MM.1S (cell line): ENCODE data around the gene DNAJC15.

Source experiments
- DNase-seq: peaks from one replicate; pipeline ENCODE4 v3.0.0-alpha.2; 2015
- H2AFZ ChIP-seq: fragments of 300-600 bp; sonication (generic); 2 replicates; pipeline ENCODE4 v1.6.0; 2016; ENCODE audit warnings: antibody characterized with exemption, low read length
- H3F3A ChIP-seq: fragments of 300-600 bp; sonication (generic); 2 replicates; pipeline ENCODE4 v1.6.1; 2016; ENCODE audit warnings: mild to moderate bottlenecking, antibody characterized with exemption, low read length, moderate library complexity, mixed read lengths; ENCODE audit not compliant: insufficient read depth
- H3K27ac ChIP-seq: fragments of 300-600 bp; sonication (generic); 2 replicates; pipeline ENCODE4 v1.5.1; 2016; ENCODE audit warnings: mild to moderate bottlenecking, low read length
- H3K27me3 ChIP-seq: fragments of 300-600 bp; sonication (generic); replicated peaks from 2 replicates; pipeline ENCODE4 v1.6.0; 2016; ENCODE audit warnings: low read length; ENCODE audit not compliant: insufficient read depth
- H3K36me3 ChIP-seq: fragments of 300-600 bp; sonication (generic); replicated peaks from 2 replicates; pipeline ENCODE4 v1.6.1; 2016; ENCODE audit warnings: mild to moderate bottlenecking, low read length, mixed read lengths; ENCODE audit not compliant: insufficient read depth
- H3K4me1 ChIP-seq: fragments of 300-600 bp; sonication (generic); 2 replicates; pipeline ENCODE4 v1.6.1; 2016; ENCODE audit warnings: low read length, mixed read lengths
- H3K4me2 ChIP-seq: fragments of 300-600 bp; sonication (generic); 2 replicates; pipeline ENCODE4 v1.6.0; 2016; ENCODE audit warnings: low read depth, low read length
- H3K4me3 ChIP-seq: fragments of 300-600 bp; sonication (generic); 2 replicates; pipeline ENCODE4 v1.5.1; 2016; ENCODE audit warnings: low read length, mixed read lengths
- H3K79me2 ChIP-seq: fragments of 300-600 bp; sonication (generic); 2 replicates; pipeline ENCODE4 v1.6.1; 2016; ENCODE audit warnings: mixed run types, low read length, mixed read lengths
- H3K9ac ChIP-seq: fragments of 300-600 bp; sonication (generic); 2 replicates; pipeline ENCODE4 v1.6.1; 2016; ENCODE audit warnings: low read length, mixed read lengths
- H3K9me2 ChIP-seq: fragments of 300-600 bp; sonication (generic); replicated peaks from 2 replicates; pipeline ENCODE4 v1.6.1; 2016; ENCODE audit warnings: mild to moderate bottlenecking, low read length, mixed read lengths; ENCODE audit not compliant: insufficient read depth
- H3K9me3 ChIP-seq: fragments of 300-600 bp; sonication (generic); replicated peaks from 2 replicates; pipeline ENCODE4 v1.6.1; 2016; ENCODE audit warnings: mild to moderate bottlenecking, low read length, mixed read lengths; ENCODE audit not compliant: insufficient read depth
- H4K20me1 ChIP-seq: fragments of 300-600 bp; sonication (generic); 2 replicates; pipeline ENCODE4 v1.6.1; 2016; ENCODE audit warnings: mild to moderate bottlenecking, low read length, moderate library complexity, mixed read lengths; ENCODE audit not compliant: insufficient read depth
- EZH2 ChIP-seq: fragments of 300-600 bp; sonication (generic); optimal IDR thresholded peaks from 2 replicates; pipeline ENCODE3; 2017; ENCODE audit warnings: low read depth, mild to moderate bottlenecking, antibody characterized with exemption, low read length, mixed read lengths
- EZH2phosphoT487 ChIP-seq: fragments of 300-600 bp; sonication (generic); IDR thresholded peaks from 2 replicates; pipeline ENCODE4 v1.6.1; 2018; ENCODE audit warnings: antibody characterized with exemption, low read length
- TF ChIP-seq, protein P1 (sequence below): fragments of 300-600 bp; sonication (generic); IDR thresholded peaks from 2 replicates; pipeline ENCODE4 v1.5.1; 2016; ENCODE audit warnings: antibody characterized with exemption, low read length, mixed read lengths

Gene DNAJC15

DNA sequence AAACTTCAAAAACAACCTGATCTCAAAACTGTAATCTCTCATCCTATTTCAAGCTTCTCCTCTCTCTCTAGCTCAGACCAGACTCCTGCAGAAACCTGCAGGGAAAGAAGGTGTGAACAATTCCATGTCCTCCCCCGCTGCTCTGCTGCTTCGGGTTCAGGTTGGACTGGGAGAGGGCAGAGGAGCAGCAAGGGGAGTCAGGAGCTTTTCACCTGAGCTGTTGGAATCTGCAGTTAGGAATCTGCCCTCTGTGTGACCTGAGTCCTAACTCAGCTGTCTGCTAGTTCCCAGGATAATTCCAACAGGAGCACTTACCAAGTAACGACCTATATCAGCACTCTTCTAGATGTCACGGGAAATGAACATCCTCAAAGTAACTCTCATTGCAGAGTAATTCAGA is 118.3 kb downstream of the DNAJC15 start:
- H4K20me1 ChIP-seq = no peaks in the 10 kb centered on the region
- DNase-seq = no peak
- no peaks in the 10 kb centered on the region for H3K27me3 ChIP-seq
- H3K36me3 ChIP-seq = no peaks in the 10 kb centered on the region
- no peaks in the 10 kb centered on the region for H3K9me2 ChIP-seq
- no peaks in the 10 kb centered on the region for H3K4me1 ChIP-seq
- no peak overlapping the region for H3K9ac ChIP-seq
- H3K9me3 ChIP-seq = no peaks in the 10 kb centered on the region
- no peak overlapping the region for H2AFZ ChIP-seq
- TF ChIP-seq EZH2 (no peak), EZH2phosphoT487 (no peak)
- TF ChIP-seq, protein P1, sequence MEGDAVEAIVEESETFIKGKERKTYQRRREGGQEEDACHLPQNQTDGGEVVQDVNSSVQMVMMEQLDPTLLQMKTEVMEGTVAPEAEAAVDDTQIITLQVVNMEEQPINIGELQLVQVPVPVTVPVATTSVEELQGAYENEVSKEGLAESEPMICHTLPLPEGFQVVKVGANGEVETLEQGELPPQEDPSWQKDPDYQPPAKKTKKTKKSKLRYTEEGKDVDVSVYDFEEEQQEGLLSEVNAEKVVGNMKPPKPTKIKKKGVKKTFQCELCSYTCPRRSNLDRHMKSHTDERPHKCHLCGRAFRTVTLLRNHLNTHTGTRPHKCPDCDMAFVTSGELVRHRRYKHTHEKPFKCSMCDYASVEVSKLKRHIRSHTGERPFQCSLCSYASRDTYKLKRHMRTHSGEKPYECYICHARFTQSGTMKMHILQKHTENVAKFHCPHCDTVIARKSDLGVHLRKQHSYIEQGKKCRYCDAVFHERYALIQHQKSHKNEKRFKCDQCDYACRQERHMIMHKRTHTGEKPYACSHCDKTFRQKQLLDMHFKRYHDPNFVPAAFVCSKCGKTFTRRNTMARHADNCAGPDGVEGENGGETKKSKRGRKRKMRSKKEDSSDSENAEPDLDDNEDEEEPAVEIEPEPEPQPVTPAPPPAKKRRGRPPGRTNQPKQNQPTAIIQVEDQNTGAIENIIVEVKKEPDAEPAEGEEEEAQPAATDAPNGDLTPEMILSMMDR = no peak
- no peaks in the 10 kb centered on the region for H3K79me2 ChIP-seq
- H3K4me2 ChIP-seq = no peak overlapping the region
- H3K27ac ChIP-seq = no peak overlapping the region
- no peaks in the 10 kb centered on the region for H3F3A ChIP-seq
- H3K4me3 ChIP-seq = no peak overlapping the region

DNA sequence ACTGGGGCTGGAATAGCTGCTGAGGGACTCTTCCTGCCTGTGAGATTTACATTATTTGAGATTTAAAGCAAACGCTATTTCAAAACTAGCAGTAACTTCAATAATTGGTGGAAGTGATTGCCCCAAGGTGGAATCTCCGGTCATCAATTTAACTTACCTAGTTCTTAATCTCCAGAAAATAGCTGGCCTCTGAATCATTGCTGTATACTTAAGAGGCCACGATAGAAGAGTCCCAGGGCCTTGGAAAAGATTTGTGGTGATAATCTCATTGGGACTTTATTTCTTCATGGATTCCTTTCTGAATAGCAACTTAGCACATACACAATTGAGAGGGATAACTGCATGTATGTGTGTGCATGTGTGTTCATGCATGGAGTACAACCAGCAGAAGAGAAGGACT is 120.2 kb downstream of the DNAJC15 start:
- Histone ChIP-seq H3K4me2 (no peak overlapping the region), H3K79me2 (no peaks in the 10 kb centered on the region), H3K9ac (no peak overlapping the region), H3K9me2 (no peaks in the 10 kb centered on the region), H3K27ac (no peak overlapping the region), H4K20me1 (no peaks in the 10 kb centered on the region), H3K4me1 (no peaks in the 10 kb centered on the region), H3K36me3 (no peaks in the 10 kb centered on the region), H3K27me3 (no peaks in the 10 kb centered on the region), H3K4me3 (no peak overlapping the region), H3F3A (no peaks in the 10 kb centered on the region), H2AFZ (no peak overlapping the region), H3K9me3 (no peaks in the 10 kb centered on the region)
- TF ChIP-seq EZH2 = no peak
- TF ChIP-seq EZH2phosphoT487 = no peak
- TF ChIP-seq, protein P1 = no peak
- no peak for DNase-seq

DNA sequence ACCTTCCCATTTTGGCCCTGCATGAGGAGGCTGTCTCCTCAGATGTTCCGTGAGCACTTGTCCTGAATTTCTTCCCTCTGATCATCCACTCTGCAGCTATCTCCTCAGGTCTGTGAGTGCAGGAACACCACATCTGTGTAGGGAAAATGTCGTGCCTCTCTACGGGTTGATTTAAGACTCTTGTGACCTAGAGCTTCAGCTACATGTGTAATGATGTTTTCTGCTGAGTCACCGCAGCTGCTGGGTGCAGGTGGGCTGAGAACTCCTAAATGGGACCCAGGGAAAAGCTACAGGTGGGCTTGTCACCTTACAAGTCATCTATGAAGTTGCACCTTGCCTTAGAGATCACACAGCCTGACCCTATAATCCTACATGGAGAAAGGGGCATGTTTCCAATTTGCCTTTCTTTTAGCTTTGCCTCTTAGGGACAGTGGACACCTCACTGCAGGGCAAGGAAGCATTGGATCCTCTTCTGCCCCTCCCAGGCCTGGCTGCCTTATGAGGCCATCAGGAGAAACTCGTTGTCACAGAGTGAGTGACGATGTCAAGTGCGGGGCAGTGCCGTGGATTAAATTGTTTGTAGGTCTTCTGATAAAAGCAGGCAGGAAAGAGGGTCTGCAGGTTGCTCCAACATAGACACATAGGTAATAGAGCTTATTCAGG is 122.3 kb downstream of the DNAJC15 start:
- no peak for DNase-seq
- H3K9ac ChIP-seq = no peak overlapping the region
- H3K79me2 ChIP-seq = no peaks in the 10 kb centered on the region
- no peak overlapping the region for H3K4me2 ChIP-seq
- H3K9me3 ChIP-seq = no peaks in the 10 kb centered on the region
- no peaks in the 10 kb centered on the region for H3K9me2 ChIP-seq
- no peaks in the 10 kb centered on the region for H4K20me1 ChIP-seq
- no peaks in the 10 kb centered on the region for H3K4me1 ChIP-seq
- H3K27ac ChIP-seq = no peak overlapping the region
- no peaks in the 10 kb centered on the region for H3K27me3 ChIP-seq
- TF ChIP-seq EZH2phosphoT487 (no peak), EZH2 (no peak)
- TF ChIP-seq, protein P1 = no peak
- H3K36me3 ChIP-seq = no peaks in the 10 kb centered on the region
- no peak overlapping the region for H2AFZ ChIP-seq
- H3K4me3 ChIP-seq = no peak overlapping the region
- no peaks in the 10 kb centered on the region for H3F3A ChIP-seq
